ENCODE results near the gene LAMB2.

Gene LAMB2

GRCh38 chr3:49161197-49161596 lies 28.3 kb upstream of the LAMB2 start:
- DNase-seq (ENCODE audit: low spot score), result no peak

GRCh38 chr3:49158792-49159191 lies 25.9 kb upstream of the LAMB2 start:
- DNase-seq (ENCODE audit: low spot score), result no peak

GRCh38 chr3:49158103-49158709 lies 25.4 kb upstream of the LAMB2 start:
- DNase-seq (ENCODE audit: low spot score), result no peak

GRCh38 chr3:49157289-49157688 lies 24.4 kb upstream of the LAMB2 start:
- DNase-seq (ENCODE audit: low spot score), result no peak

- DNase-seq (ENCODE audit: low spot score), result no peak
Observed at GRCh38 chr3:49153349-49153912, 20.6 kb upstream of the LAMB2 start.

- no peak for DNase-seq (ENCODE audit: low spot score)
Observed at GRCh38 chr3:49151610-49152009, 18.8 kb upstream of the LAMB2 start.

GRCh38 chr3:49148159-49148558 lies 15.3 kb upstream of the LAMB2 start:
- DNase-seq (ENCODE audit: low spot score), result no peak

- DNase-seq (ENCODE audit: low spot score), result no peak
Observed at GRCh38 chr3:49140080-49140479, 7.2 kb upstream of the LAMB2 start.

GRCh38 chr3:49135499-49135898 lies 2.6 kb upstream of the LAMB2 start:
- no peak for DNase-seq (ENCODE audit: low spot score)

- DNase-seq (ENCODE audit: low spot score), result no peak
Observed at GRCh38 chr3:49134471-49135265, 1.8 kb upstream of the LAMB2 start.

GRCh38 chr3:49133226-49133951 lies 539 bp upstream of the LAMB2 start:
- peak; percentile 94 for DNase-seq (ENCODE audit: low spot score)

- DNase-seq (ENCODE audit: low spot score), result peak; percentile 14
Observed at GRCh38 chr3:49132073-49132436, 795 bp downstream of the LAMB2 start.

GRCh38 chr3:49131576-49131975 lies 1.3 kb downstream of the LAMB2 start:
- no peak for DNase-seq (ENCODE audit: low spot score)

- DNase-seq (ENCODE audit: low spot score), result no peak
Observed at GRCh38 chr3:49131040-49131439, 1.8 kb downstream of the LAMB2 start.

- DNase-seq (ENCODE audit: low spot score), result no peak
Observed at GRCh38 chr3:49124991-49125670, 7.7 kb downstream of the LAMB2 start.

GRCh38 chr3:49124203-49124602 lies 8.6 kb downstream of the LAMB2 start:
- DNase-seq (ENCODE audit: low spot score), result no peak

GRCh38 chr3:49123687-49124086 lies 9.2 kb downstream of the LAMB2 start:
- DNase-seq (ENCODE audit: low spot score), result no peak

- no peak for DNase-seq (ENCODE audit: low spot score)
Observed at GRCh38 chr3:49122886-49123545, 9.8 kb downstream of the LAMB2 start.

GRCh38 chr3:49122451-49122850 lies 10.4 kb downstream of the LAMB2 start:
- no peak for DNase-seq (ENCODE audit: low spot score)

- DNase-seq (ENCODE audit: low spot score), result no peak
Observed at GRCh38 chr3:49122022-49122421, 10.8 kb downstream of the LAMB2 start.

GRCh38 chr3:49121132-49121736 lies 11.6 kb downstream of the LAMB2 start:
- no peak for DNase-seq (ENCODE audit: low spot score)

Data from GM03348 (cell line).